ENCODE results near the gene RNASE13. TPM values are rescaled to one million over a fixed set of nuclear protein-coding genes. Genes with fewer than 3 reads are reported as not detected.

The RNASE13 gene
- polyA plus RNA-seq, 2 of the 4 experiments (the other 2 are of a cell fraction) = not detected

DNA sequence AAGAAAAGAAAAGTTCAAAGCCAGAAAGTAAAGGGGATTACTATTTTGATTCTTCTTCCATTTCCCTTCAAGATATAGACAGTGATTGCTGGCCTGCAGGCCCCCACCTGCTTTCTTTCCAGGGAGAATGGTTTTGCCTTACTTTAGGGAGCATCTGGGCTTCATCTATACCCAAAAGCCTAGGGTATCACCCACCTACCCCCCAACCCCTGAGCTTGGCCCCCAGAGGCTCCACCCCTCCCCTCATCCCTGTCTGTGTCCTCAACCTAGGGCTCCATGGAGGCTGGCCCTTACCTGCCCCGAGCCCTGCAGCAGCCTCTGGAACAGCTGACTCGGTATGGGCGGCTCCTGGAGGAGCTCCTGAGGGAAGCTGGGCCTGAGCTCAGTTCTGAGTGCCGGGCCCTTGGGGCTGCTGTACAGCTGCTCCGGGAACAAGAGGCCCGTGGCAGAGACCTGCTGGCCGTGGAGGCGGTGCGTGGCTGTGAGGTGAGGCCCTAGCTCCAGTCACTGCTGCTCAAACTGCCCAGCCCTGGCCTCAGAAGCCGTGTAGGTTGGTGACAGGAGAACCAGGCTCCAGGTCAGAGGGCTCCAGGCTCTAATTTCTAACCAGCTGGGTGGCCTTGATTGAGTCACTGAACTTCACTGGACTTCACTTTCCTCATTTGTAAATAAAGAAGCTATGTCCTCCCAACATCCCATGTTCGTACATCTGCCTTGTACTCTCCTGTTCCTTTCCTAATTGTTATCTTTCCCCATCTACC lies 49.1 kb upstream of the RNASE13 start:
- ATAC-seq (no peak), DNase-seq (ENCODE audit: low read depth in 1 of 2, low spot score in 1 of 2) (no peak), FAIRE-seq (no peak)
- peaks cover 10% of the 10 kb centered on the region; the same call in 1 of the 3 replicates for H3K4me1 ChIP-seq
- TF ChIP-seq ZSCAN20 (CRISPR knock-in tag; IDR thresholded peaks at IDR 0.05) = no peak
- no peak for TF ChIP-seq ZC3H11A (IDR thresholded peaks at IDR 0.05)
- TF ChIP-seq HOXB13 (CRISPR knock-in tag; IDR thresholded peaks at IDR 0.05; ENCODE audit: low read depth) = no peak
- TF ChIP-seq ZNF302 (CRISPR knock-in tag; IDR thresholded peaks at IDR 0.05) = no peak
- no peak for TF ChIP-seq GATA3 (IDR thresholded peaks at IDR 0.05; ENCODE audit: borderline replicate concordance)
- TF ChIP-seq EHMT2 (IDR thresholded peaks at IDR 0.05; ENCODE audit: low read depth) = no peak
- no peak for TF ChIP-seq TFCP2L1 (CRISPR knock-in tag; IDR thresholded peaks at IDR 0.05)
- TF ChIP-seq, protein P1, sequence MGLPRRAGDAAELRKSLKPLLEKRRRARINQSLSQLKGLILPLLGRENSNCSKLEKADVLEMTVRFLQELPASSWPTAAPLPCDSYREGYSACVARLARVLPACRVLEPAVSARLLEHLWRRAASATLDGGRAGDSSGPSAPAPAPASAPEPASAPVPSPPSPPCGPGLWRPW (IDR thresholded peaks at IDR 0.05) = no peak
- WGBS (ENCODE audit: missing lambda C conversion rate) = 83% methylated on average over 7 of the region's 11 CpGs
- H3K4me3 ChIP-seq = no peak overlapping the region
- POLR2A ChIA-PET = interaction anchor here (0.6 kb wide), 1 partner anchor 268 kb away, joined by 3 read pairs; no protein-coding TSS in a partner anchor
- no peak overlapping the region for H3K4me2 ChIP-seq
- no peaks in the 10 kb centered on the region for H3K9me3 ChIP-seq
- CTCF ChIA-PET = interaction anchor here (1.1 to 15.5 kb wide), 10 partner anchors 8 to 72 kb away, joined by 3 to 369 read pairs (median 11); partner anchors contain the start of genes ARHGEF40, TMEM253 and ZNF219
- no peak overlapping the region for H3K27ac ChIP-seq

DNA sequence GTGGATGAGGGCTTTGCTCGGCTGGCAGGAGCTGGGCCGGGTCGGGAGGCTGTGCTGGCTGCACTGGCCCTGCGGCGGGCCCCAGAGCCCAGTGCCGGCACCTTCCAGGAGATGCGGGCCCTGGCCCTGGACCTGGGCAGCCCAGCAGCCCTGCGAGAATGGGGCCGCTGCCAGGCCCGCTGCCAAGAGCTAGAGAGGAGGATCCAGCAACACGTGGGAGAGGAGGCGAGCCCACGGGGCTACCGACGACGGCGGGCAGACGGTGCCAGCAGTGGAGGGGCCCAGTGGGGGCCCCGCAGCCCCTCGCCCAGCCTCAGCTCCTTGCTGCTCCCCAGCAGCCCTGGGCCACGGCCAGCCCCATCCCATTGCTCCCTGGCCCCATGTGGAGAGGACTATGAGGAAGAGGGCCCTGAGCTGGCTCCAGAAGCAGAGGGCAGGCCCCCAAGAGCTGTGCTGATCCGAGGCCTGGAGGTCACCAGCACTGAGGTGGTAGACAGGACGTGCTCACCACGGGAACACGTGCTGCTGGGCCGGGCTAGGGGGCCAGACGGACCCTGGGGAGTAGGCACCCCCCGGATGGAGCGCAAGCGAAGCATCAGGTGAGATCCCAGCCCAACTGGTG lies 47.0 kb upstream of the RNASE13 start:
- ChIA-PET POLR2A (no interaction called here), CTCF (interaction anchor here (0.8 to 15.5 kb wide), 6 partner anchors 10 to 67 kb away, joined by 4 to 369 read pairs (median 34); partner anchors contain the start of genes ARHGEF40, TMEM253 and ZNF219)
- no peak for DNase-seq (ENCODE audit: low read depth in 1 of 2, low spot score in 1 of 2)
- no peak; a peak in 1 of 6 replicates for ATAC-seq
- no peak for TF ChIP-seq ESRRA (IDR thresholded peaks at IDR 0.05; ENCODE audit: borderline replicate concordance, low read length)
- no peak for TF ChIP-seq EHMT2 (IDR thresholded peaks at IDR 0.05; ENCODE audit: low read depth)
- no peak for TF ChIP-seq MAFK (IDR thresholded peaks at IDR 0.05; ENCODE audit: partially characterized antibody)
- TF ChIP-seq, protein P2, sequence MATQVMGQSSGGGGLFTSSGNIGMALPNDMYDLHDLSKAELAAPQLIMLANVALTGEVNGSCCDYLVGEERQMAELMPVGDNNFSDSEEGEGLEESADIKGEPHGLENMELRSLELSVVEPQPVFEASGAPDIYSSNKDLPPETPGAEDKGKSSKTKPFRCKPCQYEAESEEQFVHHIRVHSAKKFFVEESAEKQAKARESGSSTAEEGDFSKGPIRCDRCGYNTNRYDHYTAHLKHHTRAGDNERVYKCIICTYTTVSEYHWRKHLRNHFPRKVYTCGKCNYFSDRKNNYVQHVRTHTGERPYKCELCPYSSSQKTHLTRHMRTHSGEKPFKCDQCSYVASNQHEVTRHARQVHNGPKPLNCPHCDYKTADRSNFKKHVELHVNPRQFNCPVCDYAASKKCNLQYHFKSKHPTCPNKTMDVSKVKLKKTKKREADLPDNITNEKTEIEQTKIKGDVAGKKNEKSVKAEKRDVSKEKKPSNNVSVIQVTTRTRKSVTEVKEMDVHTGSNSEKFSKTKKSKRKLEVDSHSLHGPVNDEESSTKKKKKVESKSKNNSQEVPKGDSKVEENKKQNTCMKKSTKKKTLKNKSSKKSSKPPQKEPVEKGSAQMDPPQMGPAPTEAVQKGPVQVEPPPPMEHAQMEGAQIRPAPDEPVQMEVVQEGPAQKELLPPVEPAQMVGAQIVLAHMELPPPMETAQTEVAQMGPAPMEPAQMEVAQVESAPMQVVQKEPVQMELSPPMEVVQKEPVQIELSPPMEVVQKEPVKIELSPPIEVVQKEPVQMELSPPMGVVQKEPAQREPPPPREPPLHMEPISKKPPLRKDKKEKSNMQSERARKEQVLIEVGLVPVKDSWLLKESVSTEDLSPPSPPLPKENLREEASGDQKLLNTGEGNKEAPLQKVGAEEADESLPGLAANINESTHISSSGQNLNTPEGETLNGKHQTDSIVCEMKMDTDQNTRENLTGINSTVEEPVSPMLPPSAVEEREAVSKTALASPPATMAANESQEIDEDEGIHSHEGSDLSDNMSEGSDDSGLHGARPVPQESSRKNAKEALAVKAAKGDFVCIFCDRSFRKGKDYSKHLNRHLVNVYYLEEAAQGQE (IDR thresholded peaks at IDR 0.05) = no peak
- TF ChIP-seq ZNF302 (CRISPR knock-in tag; IDR thresholded peaks at IDR 0.05) = no peak
- TF ChIP-seq, protein P3, sequence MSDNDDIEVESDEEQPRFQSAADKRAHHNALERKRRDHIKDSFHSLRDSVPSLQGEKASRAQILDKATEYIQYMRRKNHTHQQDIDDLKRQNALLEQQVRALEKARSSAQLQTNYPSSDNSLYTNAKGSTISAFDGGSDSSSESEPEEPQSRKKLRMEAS (IDR thresholded peaks at IDR 0.05) = no peak
- TF ChIP-seq KDM1A (IDR thresholded peaks at IDR 0.05; ENCODE audit: low read depth) = no peak
- TF ChIP-seq HOXB13 (CRISPR knock-in tag; IDR thresholded peaks at IDR 0.05; ENCODE audit: low read depth) = no peak
- TF ChIP-seq NPAS2 (CRISPR knock-in tag; IDR thresholded peaks at IDR 0.05; ENCODE audit: borderline replicate concordance) = no peak
- TF ChIP-seq MYC (IDR thresholded peaks at IDR 0.05; ENCODE audit: borderline replicate concordance, low read length) = no peak
- TF ChIP-seq FOSL2 (IDR thresholded peaks at IDR 0.05) = no peak
- no peak for TF ChIP-seq FOSL2 (CRISPR knock-in tag; IDR thresholded peaks at IDR 0.05)
- H3K27ac ChIP-seq = no peak overlapping the region
- peaks cover 6% of the 10 kb centered on the region; the same call in 1 of the 3 replicates for H3K4me1 ChIP-seq
- H3K4me3 ChIP-seq = no peak overlapping the region
- WGBS (ENCODE audit: missing lambda C conversion rate) = 83% methylated on average over 10 of the region's 30 CpGs
- no peaks in the 10 kb centered on the region for H3K9me3 ChIP-seq
- FAIRE-seq = no peak
- H3K4me2 ChIP-seq = no peak overlapping the region

DNA sequence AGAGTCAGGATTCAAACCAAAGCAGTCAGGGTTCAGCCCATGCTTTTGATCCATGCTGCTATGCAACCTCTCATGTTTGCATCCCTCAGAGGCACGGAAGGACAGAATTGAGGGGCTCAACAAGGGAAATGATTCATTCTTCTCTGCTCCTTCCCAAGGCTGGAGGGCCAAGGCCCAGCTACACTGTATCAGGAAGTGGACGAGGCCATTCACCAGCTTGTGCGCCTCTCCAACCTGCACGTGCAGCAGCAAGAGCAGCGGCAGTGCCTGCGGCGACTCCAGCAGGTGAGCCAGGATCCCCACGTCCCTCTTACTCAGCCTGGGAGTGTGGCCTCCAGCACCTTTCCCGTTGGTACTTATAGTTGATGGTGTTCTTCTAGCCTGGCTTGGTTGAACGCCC lies 44.1 kb upstream of the RNASE13 start:
- FAIRE-seq = no peak
- H3K9me3 ChIP-seq = no peaks in the 10 kb centered on the region
- no peak for ATAC-seq
- H3K27ac ChIP-seq = no peak overlapping the region
- H3K4me3 ChIP-seq = no peak overlapping the region
- no peaks in the 10 kb centered on the region for H3K4me1 ChIP-seq
- WGBS (ENCODE audit: missing lambda C conversion rate) = 70% methylated on average over 5 of the region's 10 CpGs
- ChIA-PET CTCF (interaction anchor here (1.7 to 15.5 kb wide), 5 partner anchors 7 to 64 kb away, joined by 6 to 369 read pairs (median 37); partner anchors contain the start of genes ARHGEF40, TMEM253 and ZNF219), POLR2A (no interaction called here)
- no peak overlapping the region for H3K4me2 ChIP-seq
- DNase-seq (ENCODE audit: low read depth in 1 of 2, low spot score in 1 of 2) = no peak
- TF ChIP-seq, protein P4, sequence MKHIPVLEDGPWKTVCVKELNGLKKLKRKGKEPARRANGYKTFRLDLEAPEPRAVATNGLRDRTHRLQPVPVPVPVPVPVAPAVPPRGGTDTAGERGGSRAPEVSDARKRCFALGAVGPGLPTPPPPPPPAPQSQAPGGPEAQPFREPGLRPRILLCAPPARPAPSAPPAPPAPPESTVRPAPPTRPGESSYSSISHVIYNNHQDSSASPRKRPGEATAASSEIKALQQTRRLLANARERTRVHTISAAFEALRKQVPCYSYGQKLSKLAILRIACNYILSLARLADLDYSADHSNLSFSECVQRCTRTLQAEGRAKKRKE (CRISPR knock-in tag; IDR thresholded peaks at IDR 0.05; ENCODE audit: low read depth) = no peak
- TF ChIP-seq KDM5A (IDR thresholded peaks at IDR 0.05) = no peak
- no peak for TF ChIP-seq RFX5 (IDR thresholded peaks at IDR 0.05)
- TF ChIP-seq HOXB13 (CRISPR knock-in tag; IDR thresholded peaks at IDR 0.05; ENCODE audit: low read depth) = no peak
- TF ChIP-seq, protein P5, sequence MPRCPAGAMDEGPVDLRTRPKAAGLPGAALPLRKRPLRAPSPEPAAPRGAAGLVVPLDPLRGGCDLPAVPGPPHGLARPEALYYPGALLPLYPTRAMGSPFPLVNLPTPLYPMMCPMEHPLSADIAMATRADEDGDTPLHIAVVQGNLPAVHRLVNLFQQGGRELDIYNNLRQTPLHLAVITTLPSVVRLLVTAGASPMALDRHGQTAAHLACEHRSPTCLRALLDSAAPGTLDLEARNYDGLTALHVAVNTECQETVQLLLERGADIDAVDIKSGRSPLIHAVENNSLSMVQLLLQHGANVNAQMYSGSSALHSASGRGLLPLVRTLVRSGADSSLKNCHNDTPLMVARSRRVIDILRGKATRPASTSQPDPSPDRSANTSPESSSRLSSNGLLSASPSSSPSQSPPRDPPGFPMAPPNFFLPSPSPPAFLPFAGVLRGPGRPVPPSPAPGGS (IDR thresholded peaks at IDR 0.05) = no peak
- TF ChIP-seq, protein P6, sequence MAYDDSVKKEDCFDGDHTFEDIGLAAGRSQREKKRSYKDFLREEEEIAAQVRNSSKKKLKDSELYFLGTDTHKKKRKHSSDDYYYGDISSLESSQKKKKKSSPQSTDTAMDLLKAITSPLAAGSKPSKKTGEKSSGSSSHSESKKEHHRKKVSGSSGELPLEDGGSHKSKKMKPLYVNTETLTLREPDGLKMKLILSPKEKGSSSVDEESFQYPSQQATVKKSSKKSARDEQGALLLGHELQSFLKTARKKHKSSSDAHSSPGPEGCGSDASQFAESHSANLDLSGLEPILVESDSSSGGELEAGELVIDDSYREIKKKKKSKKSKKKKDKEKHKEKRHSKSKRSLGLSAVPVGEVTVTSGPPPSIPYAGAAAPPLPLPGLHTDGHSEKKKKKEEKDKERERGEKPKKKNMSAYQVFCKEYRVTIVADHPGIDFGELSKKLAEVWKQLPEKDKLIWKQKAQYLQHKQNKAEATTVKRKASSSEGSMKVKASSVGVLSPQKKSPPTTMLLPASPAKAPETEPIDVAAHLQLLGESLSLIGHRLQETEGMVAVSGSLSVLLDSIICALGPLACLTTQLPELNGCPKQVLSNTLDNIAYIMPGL (CRISPR knock-in tag; IDR thresholded peaks at IDR 0.05; ENCODE audit: borderline replicate concordance) = no peak
- no peak for TF ChIP-seq JUNB (IDR thresholded peaks at IDR 0.05)

All from A549 (cell line).